Heart left ventricle (tissue), 16 donors: ENCODE results near the gene EPHX1. TPM values are rescaled to one million over a fixed set of nuclear protein-coding genes. Genes with fewer than 3 reads are reported as not detected.

Experiments
- ATAC-seq, 4 donors: fragments of 200-7000 bp; cut with Tn5 transposase; one replicate each; pipeline ENCODE4 v1.9.1; 2020 to 2022; ENCODE audit warnings: moderate library complexity in 4 of 4, mild to moderate bottlenecking in 3 of 4, moderate number of reproducible peaks in 1 of 4
- DNase-seq, 5 donors: peaks; one replicate each; pipeline ENCODE4 v3.0.0-alpha.2; 2020
- H3K27ac ChIP-seq, 12 donors: fragments of 200-600 bp; sonication (generic) in 4 of 12; one replicate each; pipeline versions ENCODE4 v1.5.0 to v1.8.0; 2016 to 2022; ENCODE audit warnings: mild to moderate bottlenecking in 2 of 12
- H3K27me3 ChIP-seq, 9 donors: fragments of 200-600 bp; sonication (generic) in 2 of 9; one replicate each; pipeline versions ENCODE4 v1.5.1 to v1.8.0; 2016 to 2022; ENCODE audit warnings: mild to moderate bottlenecking in 3 of 9
- H3K36me3 ChIP-seq, 9 donors: fragments of 200-600 bp; sonication (generic) in 2 of 9; one replicate each; pipeline versions ENCODE4 v1.5.0 to v1.8.0; 2018 to 2022; ENCODE audit warnings: mild to moderate bottlenecking in 2 of 9
- H3K4me1 ChIP-seq, 12 donors: fragments of 200-600 bp; sonication (generic) in 4 of 12; one replicate each; pipeline versions ENCODE4 v1.5.0 to v1.8.0; 2016 to 2022; ENCODE audit warnings: mild to moderate bottlenecking in 3 of 12
- H3K4me3 ChIP-seq, 12 donors: fragments of 200-600 bp; sonication (generic) in 4 of 12; one replicate each; pipeline versions ENCODE4 v1.5.0 to v1.8.0; 2017 to 2022; ENCODE audit warnings: mild to moderate bottlenecking in 9 of 12, moderate library complexity in 4 of 12
- H3K9me3 ChIP-seq, 12 donors: fragments of 200-600 bp; sonication (generic) in 4 of 12; one replicate each; pipeline versions ENCODE4 v1.5.0 to v1.8.0; 2016 to 2022; ENCODE audit warnings: mild to moderate bottlenecking in 1 of 12
- POLR2A ChIP-seq, 2 donors: fragments of 450-650 bp; IDR thresholded peaks; one replicate each; pipeline ENCODE4 v1.6.1; 2017; ENCODE audit warnings: antibody characterized with exemption in 2 of 2, mild to moderate bottlenecking in 2 of 2, moderate library complexity in 2 of 2
- WGBS, 4 donors: extraction: QIAGEN DNeasy Blood & Tissue Kit in 2 of 4; methylation state at CpG; one replicate each; pipeline versions ENCODE4 v1.1.5 to v1.1.7; 2013 to 2018; 5-methylcytosine and 5-hydroxymethylcytosine counted together
- intact Hi-C, 10 donors: fragments of 100-400 bp; cut with DNase I; formaldehyde crosslinking; loops; one replicate each; pipeline versions ENCODE4 v1.11.1 to v1.14.2; 2022
- polyA plus RNA-seq, 2 donors: library from polyadenylated mRNA; stranded (reverse); fragments of 200-250 nt; gene quantifications; one replicate each; pipeline ENCODE4 v1.2.3, GENCODE V29; 2013
- total RNA-seq, 9 donors: library from RNA; depleted of rRNA in 2 of 9; stranded (reverse); fragments of >200 nt in 2 of 9; fragmentation: NEBNext Ultra II Directional in 3 of 9; extraction: Animal tissue kit (Norgen Biotek cat#: 25700) in 3 of 9; gene quantifications; one replicate each; pipeline versions ENCODE4 v1.1.0 to v1.2.4, GENCODE V29; 2016 to 2023
- TF ChIP-seq, protein P1 (sequence below), 12 donors: fragments of 200-600 bp; sonication (generic) in 4 of 12; IDR thresholded peaks; one replicate each; pipeline versions ENCODE4 v1.5.0 to v1.8.0; 2018 to 2022; ENCODE audit warnings: antibody characterized with exemption in 12 of 12, mild to moderate bottlenecking in 5 of 12
- donor health status: ischemic (EF 13 %, LVEDD 7.1; RV severe dilation, severe dysfunction).
- donor health status: healthy with polysubstance abuse.
- donor health status: DM: no; HTN: yes; CAD: no.
- donor health status: DM: no; HTN: no; CAD: no.
- donor health status: ischemic (EF 25% LVEDD 6.9; RV normal size, moderate dysfunction).
- donor health status: ischemic (EF 25% LVEDD 5.7; RV mildly dilated, moderate dysfunction).
- donor health status: healthy.
- donor health status: DM: yes; HTN: yes; CAD: no.
- donor health status: ischemic (EF 35%, LVEDD 5.7; RV mildly dilated, moderate dysfunction).
- donor health status: nonischemic (EF 11% LVEDD 7.7; RV severe dilation, severe dysfunction).
- donor health status: DM: yes; HTN: yes; CAD: no.
- donor health status: PGD.
- donor health status: ischemic (EF 29% LVEDD 5.4; RV normal size, mild dysfunction).
- donor health status: nonischemic (EF 23%, LVEDD 6.1; RV moderate dilation, normal function).

The EPHX1 gene
- total and polyA plus RNA-seq, 11 donors: 22.2 to 96.8 (median 45.4) TPM

DNA sequence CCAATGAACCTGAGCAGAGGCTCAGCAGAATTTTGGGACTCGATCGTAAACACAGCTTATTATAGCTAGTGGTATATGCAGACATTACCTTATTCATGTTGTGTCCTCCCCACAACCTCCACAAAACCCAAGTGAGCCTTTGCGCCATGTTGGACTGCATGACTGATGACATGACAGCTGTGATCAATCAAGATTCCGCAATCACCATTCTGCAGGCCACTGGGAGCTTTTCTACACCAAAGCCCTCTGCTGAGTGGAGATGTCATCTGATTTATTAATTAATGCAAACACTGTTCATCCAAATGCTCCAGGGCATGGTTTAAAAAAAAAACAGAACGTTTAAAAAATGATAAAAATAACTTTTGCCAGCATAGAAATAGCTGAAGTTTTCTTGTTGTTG lies 40.2 kb upstream of the EPHX1 start:
- Histone ChIP-seq H3K27me3 (no peaks in the 10 kb centered on the region), H3K9me3 (no peaks in the 10 kb centered on the region), H3K4me3 (no peak overlapping the region), H3K4me1 (peaks cover 5 to 74% (median 44%) of the 10 kb centered on the region in 12 donors), H3K36me3 (no peaks in the 10 kb centered on the region), H3K27ac (no peak overlapping the region)
- TF ChIP-seq, protein P1, sequence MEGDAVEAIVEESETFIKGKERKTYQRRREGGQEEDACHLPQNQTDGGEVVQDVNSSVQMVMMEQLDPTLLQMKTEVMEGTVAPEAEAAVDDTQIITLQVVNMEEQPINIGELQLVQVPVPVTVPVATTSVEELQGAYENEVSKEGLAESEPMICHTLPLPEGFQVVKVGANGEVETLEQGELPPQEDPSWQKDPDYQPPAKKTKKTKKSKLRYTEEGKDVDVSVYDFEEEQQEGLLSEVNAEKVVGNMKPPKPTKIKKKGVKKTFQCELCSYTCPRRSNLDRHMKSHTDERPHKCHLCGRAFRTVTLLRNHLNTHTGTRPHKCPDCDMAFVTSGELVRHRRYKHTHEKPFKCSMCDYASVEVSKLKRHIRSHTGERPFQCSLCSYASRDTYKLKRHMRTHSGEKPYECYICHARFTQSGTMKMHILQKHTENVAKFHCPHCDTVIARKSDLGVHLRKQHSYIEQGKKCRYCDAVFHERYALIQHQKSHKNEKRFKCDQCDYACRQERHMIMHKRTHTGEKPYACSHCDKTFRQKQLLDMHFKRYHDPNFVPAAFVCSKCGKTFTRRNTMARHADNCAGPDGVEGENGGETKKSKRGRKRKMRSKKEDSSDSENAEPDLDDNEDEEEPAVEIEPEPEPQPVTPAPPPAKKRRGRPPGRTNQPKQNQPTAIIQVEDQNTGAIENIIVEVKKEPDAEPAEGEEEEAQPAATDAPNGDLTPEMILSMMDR (IDR thresholded peaks at IDR 0.05): no peak
- no peak for TF ChIP-seq POLR2A (IDR thresholded peaks at IDR 0.05)
- DNase-seq (no peak), ATAC-seq (no peak)
- intact Hi-C loops: loop anchor here in 9 of 10 donors (2.0 to 10.0 kb wide), 12 partner anchors 72 to 292 kb away; partner anchors contain the start of gene ENAH (in 7 of the 9)
- WGBS, 4 donors: 85 to 91% (median 89%) methylated on average over 5 of the region's 5 CpGs

DNA sequence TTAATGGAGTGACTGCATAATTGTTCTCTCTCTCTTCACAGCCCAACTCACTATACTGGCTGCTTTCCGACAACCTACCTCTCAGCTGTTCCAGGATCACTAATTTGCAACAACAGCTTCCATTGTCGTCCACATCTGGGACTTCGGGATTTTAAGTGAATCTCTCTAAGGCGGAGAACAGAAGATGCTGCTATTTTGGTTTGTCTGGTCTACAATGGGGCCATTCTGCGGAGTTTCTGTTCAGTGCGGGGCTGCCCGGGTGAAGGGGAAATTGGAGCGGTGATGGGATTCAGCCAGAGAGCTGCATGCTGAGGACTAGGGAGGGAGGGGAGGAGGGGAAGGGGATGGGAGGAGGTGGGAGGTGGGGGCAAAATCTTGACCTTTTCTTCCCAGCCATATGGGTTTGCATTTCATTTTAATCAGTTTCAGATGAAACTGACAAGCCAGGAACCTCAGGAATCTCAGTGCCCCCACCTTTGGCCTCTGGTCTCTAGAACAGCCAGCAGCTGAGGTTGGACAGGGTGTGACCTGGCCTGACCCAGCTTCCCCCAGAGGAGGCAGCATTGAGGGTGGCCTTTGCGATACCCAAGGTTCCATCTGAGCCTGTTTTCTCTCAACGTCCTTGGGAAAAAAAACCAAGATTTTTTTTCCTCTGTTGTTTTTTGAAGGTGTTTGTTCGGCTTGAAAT lies 39.2 kb upstream of the EPHX1 start:
- TF ChIP-seq, protein P1 (IDR thresholded peaks at IDR 0.05): no peak
- no peak for TF ChIP-seq POLR2A (IDR thresholded peaks at IDR 0.05)
- Histone ChIP-seq H3K27ac (peak overlapping the region in 2 of 12 donors; percentile 13 to 46), H3K27me3 (no peaks in the 10 kb centered on the region), H3K9me3 (no peaks in the 10 kb centered on the region), H3K36me3 (no peaks in the 10 kb centered on the region), H3K4me3 (no peak overlapping the region), H3K4me1 (peaks cover 5 to 71% (median 43%) of the 10 kb centered on the region in 12 donors)
- intact Hi-C loops: loop anchor here in 8 of 10 donors (5.0 to 10.0 kb wide), 6 partner anchors 118 to 293 kb away; partner anchors contain the start of gene ENAH (in 4 of the 8)
- DNase-seq (no peak), ATAC-seq (no peak)
- 58 to 77% (median 67%) methylated on average over 11 of the region's 11 CpGs for WGBS, 4 donors

- H3K27me3 ChIP-seq: no peaks in the 10 kb centered on the region
- H3K4me3 ChIP-seq: no peak overlapping the region
- H3K9me3 ChIP-seq: no peaks in the 10 kb centered on the region
- no peak for DNase-seq
- ATAC-seq: peak in 1 of 4 donors; percentile 2
- intact Hi-C loops: loop anchor here (1.0 to 10.0 kb wide), 13 partner anchors 73 to 297 kb away; partner anchors contain the start of gene ENAH (in 4 of the 10)
- H3K27ac ChIP-seq: peak overlapping the region in 9 of 12 donors; percentile 8 to 75 (median 44)
- no peak for TF ChIP-seq POLR2A (IDR thresholded peaks at IDR 0.05)
- TF ChIP-seq, protein P1 (IDR thresholded peaks at IDR 0.05): no peak
- H3K4me1 ChIP-seq: peaks cover 5 to 70% (median 41%) of the 10 kb centered on the region in 12 donors
- 49 to 66% (median 52%) methylated on average over 4 of the region's 4 CpGs for WGBS, 4 donors
- H3K36me3 ChIP-seq: no peaks in the 10 kb centered on the region
Measured at GRCh38 chr1:225771661-225772322, 38.1 kb upstream of the EPHX1 start.

- intact Hi-C loops: loop anchor here (1.0 to 10.0 kb wide), 13 partner anchors 72 to 298 kb away; partner anchors contain the start of gene ENAH (in 4 of the 10)
- WGBS, 4 donors: 19 to 22% (median 20%) methylated on average over 5 of the region's 5 CpGs
- Histone ChIP-seq H3K36me3 (no peaks in the 10 kb centered on the region), H3K27me3 (no peaks in the 10 kb centered on the region), H3K9me3 (no peaks in the 10 kb centered on the region), H3K4me3 (no peak overlapping the region), H3K4me1 (peaks cover under 1 to 70% (median 40%) of the 10 kb centered on the region in 12 donors), H3K27ac (peak overlapping the region in 9 of 12 donors; percentile 2 to 75 (median 44))
- TF ChIP-seq POLR2A (IDR thresholded peaks at IDR 0.05): no peak
- TF ChIP-seq, protein P1 (IDR thresholded peaks at IDR 0.05): peak; percentile 76 to 94 (median 90)
- ATAC-seq (peak; percentile 81 to 90 (median 88)), DNase-seq (peak; percentile 81 to 90 (median 84))
Measured at GRCh38 chr1:225772323-225772768, 37.6 kb upstream of the EPHX1 start.
